Activated T-cell treated with anti-CD3 and anti-CD28 coated beads for 48 hours (primary cell): ENCODE measurements around the gene MRPL12.

Experiments used
- DNase-seq: peaks from one replicate; pipeline ENCODE4 v3.0.0-alpha.2; 2020; ENCODE audit warnings: low read depth

MRPL12 gene

DNA sequence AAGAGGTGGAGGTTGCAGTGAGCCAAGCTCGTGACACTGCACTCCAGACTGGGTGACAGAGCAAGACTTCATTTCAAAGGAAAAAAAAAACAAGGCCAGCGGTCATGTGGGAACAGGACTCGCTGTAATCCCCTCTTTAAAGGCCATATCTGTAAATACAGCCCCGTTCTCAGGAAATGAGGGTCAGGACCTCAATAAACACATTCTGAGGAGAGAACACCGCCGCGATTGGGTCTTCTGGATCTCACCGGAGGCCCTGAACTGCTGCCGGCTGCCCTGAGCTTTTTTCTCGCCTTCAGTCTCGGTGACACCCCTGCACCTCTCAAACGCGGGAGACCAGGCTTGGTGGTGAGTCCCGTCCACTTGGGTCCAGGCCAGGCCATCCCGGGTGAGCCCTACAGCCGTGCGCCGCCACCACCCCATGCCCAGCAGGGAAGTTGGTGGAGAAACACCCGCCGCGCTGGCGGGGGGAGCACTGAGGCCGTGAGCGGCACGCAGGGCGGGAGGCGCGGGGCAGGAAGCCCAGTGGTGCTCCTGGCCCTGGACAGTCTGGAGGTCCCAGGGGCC is 37.3 kb downstream of the MRPL12 start:
- DNase-seq, result no peak

DNA sequence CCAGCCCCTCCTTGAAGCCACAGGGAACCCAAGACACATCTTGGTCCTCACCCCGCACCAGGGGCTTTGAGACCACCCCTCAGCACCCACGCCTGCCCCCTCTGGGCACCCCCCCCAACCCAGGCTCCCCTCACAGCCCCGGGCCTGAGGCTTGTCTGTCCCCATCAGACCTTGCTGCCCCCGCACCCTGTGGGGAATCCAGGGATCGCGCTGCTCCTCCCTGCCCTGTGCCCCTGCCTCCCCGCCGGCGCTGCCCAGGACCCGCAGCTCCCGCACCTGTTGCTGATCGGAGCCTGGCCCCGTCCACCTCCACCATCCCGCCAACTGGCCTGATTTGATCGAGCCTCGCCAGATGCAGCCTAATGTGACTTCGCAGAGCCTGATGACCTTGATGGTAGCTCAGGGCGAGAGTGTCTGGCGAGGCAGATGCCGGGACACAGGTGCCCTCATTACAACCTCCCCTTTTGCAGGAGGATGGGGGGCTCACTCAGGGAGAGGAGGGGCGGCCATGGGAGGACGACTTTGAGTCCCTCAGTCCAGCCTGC is 38.0 kb downstream of the MRPL12 start:
- DNase-seq, result no peak

- DNase-seq, result no peak
Measured at GRCh38 chr17:81741594-81742452, 38.7 kb downstream of the MRPL12 start.
